H1 (cell line): ENCODE measurements around the gene ARTN. TPM values are rescaled to one million over a fixed set of nuclear protein-coding genes. Genes with fewer than 3 reads are reported as not detected.

Source experiments
- CTCF ChIA-PET: fragments of 300-600 bp; sonication (Branson Sonifier 250); formaldehyde crosslinking; loops from one replicate; lab custom pipeline; 2021; ENCODE audit not compliant: partially characterized antibody; lab: Charles Lee
- POLR2A ChIA-PET: fragments of 300-600 bp; sonication (Branson Sonifier 250); formaldehyde crosslinking; loops from one replicate; lab custom pipeline; 2021; ENCODE audit warnings: inconsistent platforms; ENCODE audit not compliant: partially characterized antibody; lab: Charles Lee
- DNase-seq, 2 experiments: peaks; one replicate each; pipeline versions ENCODE4 v3.0.0 to v3.0.0-alpha.2; 2010 to 2022; ENCODE audit warnings: low spot score in 2 of 2, low read depth in 1 of 2, mixed read lengths in 1 of 2
- FAIRE-seq: peaks from 2 replicates; lab custom pipeline; 2011; peaks lifted over from hg19 to GRCh38; lab: Jason Lieb, UNC
- H2AFZ ChIP-seq: 2 replicates; pipeline ENCODE4 v1.8.1; 2012; ENCODE audit warnings: low read length, inconsistent platforms
- H2AK5ac ChIP-seq: 2 replicates; pipeline ENCODE4 v1.6.1; 2013; ENCODE audit warnings: low read depth, low read length
- H2BK120ac ChIP-seq: replicated peaks from 2 replicates; pipeline ENCODE3; 2013; ENCODE audit warnings: low read depth, low read length, inconsistent platforms
- H2BK12ac ChIP-seq: 2 replicates; pipeline ENCODE4 v1.6.1; 2013; ENCODE audit warnings: low read depth, low read length
- H2BK15ac ChIP-seq: 2 replicates; pipeline ENCODE4 v1.6.1; 2013; ENCODE audit warnings: low read length
- H2BK20ac ChIP-seq: 2 replicates; pipeline ENCODE4 v1.6.1; 2013; ENCODE audit warnings: low read length
- H2BK5ac ChIP-seq: 2 replicates; pipeline ENCODE4 v1.6.1; 2013; ENCODE audit warnings: low read depth, low read length
- H3K14ac ChIP-seq: 2 replicates; pipeline ENCODE4 v1.6.1; 2013; ENCODE audit warnings: inconsistent platforms; ENCODE audit not compliant: insufficient read length
- H3K18ac ChIP-seq: 2 replicates; pipeline ENCODE4 v1.6.1; 2013; ENCODE audit warnings: low read length; ENCODE audit errors: extremely low read depth
- H3K23ac ChIP-seq: 2 replicates; pipeline ENCODE4 v1.6.1; 2013; ENCODE audit warnings: inconsistent platforms; ENCODE audit not compliant: insufficient read length
- H3K23me2 ChIP-seq: 2 replicates; pipeline ENCODE4 v1.6.1; 2013; ENCODE audit warnings: low read depth, low read length
- H3K27ac ChIP-seq: 2 replicates; pipeline ENCODE4 v1.6.1; 2011; ENCODE audit warnings: low read depth, low read length, inconsistent platforms
- H3K27me3 ChIP-seq, 4 experiments: replicated peaks in 1 of 4; 1 replicate in 1 of 4; 2 replicates in 3 of 4; pipeline versions ENCODE4 v1.6.1 to v1.8.1; 2011 to 2013; ENCODE audit warnings: low read length in 3 of 4, mild to moderate bottlenecking in 3 of 4, inconsistent platforms in 2 of 4, mixed read lengths in 2 of 4, moderate library complexity in 1 of 4; ENCODE audit not compliant: control insufficient read depth in 3 of 4, insufficient read depth in 3 of 4; ENCODE audit errors: extremely low read depth in 1 of 4
- H3K36me3 ChIP-seq, 4 experiments: 2 replicates each; pipeline versions ENCODE4 v1.6.1 to v1.8.1; 2011 to 2013; ENCODE audit warnings: mild to moderate bottlenecking in 4 of 4, low read length in 3 of 4, moderate library complexity in 2 of 4, control low read depth in 1 of 4, inconsistent platforms in 1 of 4; ENCODE audit not compliant: insufficient read depth in 4 of 4, control insufficient read depth in 2 of 4
- H3K4ac ChIP-seq: replicated peaks from 2 replicates; pipeline ENCODE3; 2013; ENCODE audit warnings: low read length, low read depth, mixed read lengths, inconsistent platforms; ENCODE audit not compliant: insufficient read length
- H3K4me1 ChIP-seq, 4 experiments: replicated peaks in 1 of 4; 1 replicate in 1 of 4; 2 replicates in 3 of 4; pipeline versions ENCODE4 v1.6.1 to v1.8.1; 2011 to 2013; ENCODE audit warnings: low read length in 3 of 4, inconsistent platforms in 2 of 4, mixed read lengths in 1 of 4; ENCODE audit not compliant: insufficient read depth in 4 of 4, control insufficient read depth in 3 of 4
- H3K4me2 ChIP-seq, 2 experiments: 2 replicates each; pipeline versions ENCODE4 v1.6.1 to v1.8.1; 2011 to 2013; ENCODE audit warnings: low read depth in 2 of 2, low read length in 2 of 2, control low read depth in 1 of 2, inconsistent platforms in 1 of 2, mild to moderate bottlenecking in 1 of 2; ENCODE audit not compliant: insufficient read depth in 1 of 2
- H3K4me3 ChIP-seq, 4 experiments: fragments of 200-600, 300-600 bp in 1 of 4; sonication (generic), shearing (Covaris generic), sonication (Bioruptor Twin) in 1 of 4; 2 replicates each; pipeline versions ENCODE4 v1.5.1 to v1.8.1; 2011 to 2016; ENCODE audit warnings: low read length in 4 of 4, low read depth in 3 of 4, control low read depth in 2 of 4, inconsistent platforms in 2 of 4, mild to moderate bottlenecking in 2 of 4, mixed read lengths in 1 of 4, moderate library complexity in 1 of 4; ENCODE audit not compliant: insufficient read depth in 2 of 4; ENCODE audit errors: extremely low read depth in 1 of 4
- H3K56ac ChIP-seq: replicated peaks from 2 replicates; pipeline ENCODE3; 2013; ENCODE audit warnings: low read depth, mild to moderate bottlenecking, mixed read lengths, low read length, inconsistent platforms; ENCODE audit not compliant: insufficient read length
- H3K79me1 ChIP-seq: 2 replicates; pipeline ENCODE4 v1.6.1; 2013; ENCODE audit warnings: low read depth, low read length, control low read depth
- H3K79me2 ChIP-seq, 2 experiments: 2 replicates each; pipeline versions ENCODE4 v1.6.1 to v1.8.1; 2012 to 2013; ENCODE audit warnings: low read length in 2 of 2, mild to moderate bottlenecking in 2 of 2, inconsistent platforms in 1 of 2; ENCODE audit not compliant: insufficient read depth in 2 of 2, control insufficient read depth in 1 of 2
- H3K9ac ChIP-seq, 4 experiments: replicated peaks in 1 of 4; 1 replicate in 1 of 4; 2 replicates in 3 of 4; pipeline versions ENCODE4 v1.6.1 to v1.8.1; 2011 to 2013; ENCODE audit warnings: low read depth in 3 of 4, low read length in 3 of 4, control low read depth in 2 of 4, mild to moderate bottlenecking in 2 of 4, moderate library complexity in 2 of 4, inconsistent platforms in 1 of 4; ENCODE audit errors: extremely low read depth in 1 of 4
- H3K9me3 ChIP-seq, 2 experiments: 2 replicates each; pipeline versions ENCODE4 v1.6.1 to v1.8.1; 2012 to 2013; ENCODE audit warnings: mild to moderate bottlenecking in 2 of 2, moderate library complexity in 2 of 2, control low read depth in 1 of 2, inconsistent platforms in 1 of 2, low read depth in 1 of 2, low read length in 1 of 2, mixed read lengths in 1 of 2; ENCODE audit not compliant: insufficient read depth in 2 of 2
- H4K20me1 ChIP-seq, 2 experiments: replicated peaks in 1 of 2; 2 replicates each; pipeline versions ENCODE3 to v1.8.1; 2011 to 2013; ENCODE audit warnings: inconsistent platforms in 2 of 2, low read length in 2 of 2, mild to moderate bottlenecking in 1 of 2; ENCODE audit not compliant: insufficient read depth in 2 of 2, control insufficient read depth in 1 of 2
- H4K5ac ChIP-seq: 2 replicates; pipeline ENCODE4 v1.6.1; 2013; ENCODE audit warnings: low read length, low read depth, mixed read lengths, inconsistent platforms; ENCODE audit not compliant: insufficient read length
- H4K8ac ChIP-seq: 2 replicates; pipeline ENCODE4 v1.8.0; 2013; ENCODE audit warnings: mild to moderate bottlenecking, moderate library complexity, low read length, inconsistent platforms; ENCODE audit not compliant: insufficient read depth; ENCODE audit errors: extremely low read depth
- H4K91ac ChIP-seq: replicated peaks from 2 replicates; pipeline ENCODE3; 2013; ENCODE audit warnings: low read length, mixed read lengths, inconsistent platforms; ENCODE audit not compliant: insufficient read length
- BRCA1 ChIP-seq: IDR thresholded peaks from 2 replicates; pipeline ENCODE4 v1.6.1; 2012; ENCODE audit warnings: low read depth, low read length, improper control_type of control experiment
- CBX5 ChIP-seq: fragments of 300-800, 300-1000 bp; sonication (generic); IDR thresholded peaks from 2 replicates; pipeline ENCODE4 v1.7.1; 2016; ENCODE audit warnings: antibody characterized with exemption, low read length, low read depth
- CEBPB ChIP-seq: IDR thresholded peaks from 2 replicates; pipeline ENCODE4 v1.6.1; 2012; ENCODE audit warnings: low read depth, low read length
- CHD2 ChIP-seq: IDR thresholded peaks from 2 replicates; pipeline ENCODE4 v1.6.1; 2012; ENCODE audit warnings: low read length, improper control_type of control experiment
- CTBP2 ChIP-seq: IDR thresholded peaks from 2 replicates; pipeline ENCODE4 v1.7.0; 2011; ENCODE audit warnings: borderline replicate concordance, mild to moderate bottlenecking, moderate library complexity, mixed read lengths, low read length; ENCODE audit not compliant: insufficient read depth, insufficient read length
- EP300 ChIP-seq, 2 experiments: IDR thresholded peaks; 1 replicate in 1 of 2; 2 replicates in 1 of 2; pipeline ENCODE4 v1.6.1; 2011 to 2012; ENCODE audit warnings: low read depth in 2 of 2, low read length in 2 of 2, mild to moderate bottlenecking in 2 of 2, borderline replicate concordance in 1 of 2, inconsistent platforms in 1 of 2, moderate library complexity in 1 of 2
- GABPA ChIP-seq: IDR thresholded peaks from 2 replicates; pipeline ENCODE4 v1.6.1; 2011; ENCODE audit warnings: mild to moderate bottlenecking, low read length, moderate library complexity, borderline replicate concordance; ENCODE audit not compliant: insufficient read depth
- HDAC2 ChIP-seq, 2 experiments: fragments of 300-600 bp in 1 of 2; sonication (generic) in 1 of 2; IDR thresholded peaks; 2 replicates each; pipeline ENCODE4 v1.6.1; 2011 to 2012; ENCODE audit warnings: low read depth in 2 of 2, low read length in 2 of 2, mild to moderate bottlenecking in 2 of 2, moderate library complexity in 2 of 2, borderline replicate concordance in 1 of 2, inconsistent platforms in 1 of 2
- MAFK ChIP-seq: IDR thresholded peaks from 2 replicates; pipeline ENCODE4 v1.6.1; 2012; ENCODE audit warnings: low read depth, mild to moderate bottlenecking, improper control_type of control experiment, low read length
- SRF ChIP-seq: IDR thresholded peaks from 2 replicates; pipeline ENCODE4 v1.6.1; 2011; ENCODE audit warnings: mild to moderate bottlenecking, low read depth, low read length, moderate library complexity
- TAF1 ChIP-seq: IDR thresholded peaks from 2 replicates; pipeline ENCODE4 v1.6.1; 2011; ENCODE audit warnings: mild to moderate bottlenecking, low read depth, low read length
- TCF12 ChIP-seq: IDR thresholded peaks from 2 replicates; pipeline ENCODE4 v1.6.1; 2011; ENCODE audit warnings: low read depth, mild to moderate bottlenecking, low read length
- YY1 ChIP-seq: IDR thresholded peaks from 2 replicates; pipeline ENCODE4 v1.6.1; 2011; ENCODE audit warnings: low read depth, mild to moderate bottlenecking, low read length
- WGBS, 2 experiments: shearing (Covaris generic) in 1 of 2; methylation state at CpG; one replicate each; pipeline versions ENCODE4 v1.1.6 to v1.1.7; 2013 to 2015; ENCODE audit warnings: low lambda C conversion rate in 2 of 2, mixed read lengths in 2 of 2, inconsistent platforms in 1 of 2, low coverage in 1 of 2, missing lambda C conversion rate in 1 of 2; ENCODE audit not compliant: insufficient replicate concordance in 2 of 2, insufficient coverage in 1 of 2, insufficient read length in 1 of 2; ENCODE audit errors: extremely low coverage in 1 of 2, missing lambda C conversion rate in 1 of 2; 5-methylcytosine and 5-hydroxymethylcytosine counted together
- polyA plus RNA-seq, 7 experiments: library from polyadenylated mRNA; depleted of rRNA in 3 of 7; stranded (reverse) in 5 of 7; unstranded in 2 of 7; fragments of >200 nt in 5 of 7; fragments of 200-250 nt in 2 of 7; gene quantifications; 1 replicate in 5 of 7; 2 replicates in 1 of 7; 4 replicates in 1 of 7; pipeline versions ENCODE4 v1.2.1 to v1.2.3, GENCODE V29; 2011 to 2013; ENCODE audit warnings: missing spikeins in 2 of 7, mixed read lengths in 2 of 7
- total RNA-seq: library from RNA; stranded (reverse); fragmentation: NEBNext Ultra II Directional; extraction: Animal tissue kit (Norgen Biotek cat#: 25700); gene quantifications from 2 replicates; pipeline ENCODE4 v1.2.1, GENCODE V29; 2021

Gene ARTN
- total and polyA plus RNA-seq, 2 of the 8 experiments (the other 6 are each of a cell fraction or from before 2014, with no cell fraction given): 13.5 to 22.7 TPM

DNA sequence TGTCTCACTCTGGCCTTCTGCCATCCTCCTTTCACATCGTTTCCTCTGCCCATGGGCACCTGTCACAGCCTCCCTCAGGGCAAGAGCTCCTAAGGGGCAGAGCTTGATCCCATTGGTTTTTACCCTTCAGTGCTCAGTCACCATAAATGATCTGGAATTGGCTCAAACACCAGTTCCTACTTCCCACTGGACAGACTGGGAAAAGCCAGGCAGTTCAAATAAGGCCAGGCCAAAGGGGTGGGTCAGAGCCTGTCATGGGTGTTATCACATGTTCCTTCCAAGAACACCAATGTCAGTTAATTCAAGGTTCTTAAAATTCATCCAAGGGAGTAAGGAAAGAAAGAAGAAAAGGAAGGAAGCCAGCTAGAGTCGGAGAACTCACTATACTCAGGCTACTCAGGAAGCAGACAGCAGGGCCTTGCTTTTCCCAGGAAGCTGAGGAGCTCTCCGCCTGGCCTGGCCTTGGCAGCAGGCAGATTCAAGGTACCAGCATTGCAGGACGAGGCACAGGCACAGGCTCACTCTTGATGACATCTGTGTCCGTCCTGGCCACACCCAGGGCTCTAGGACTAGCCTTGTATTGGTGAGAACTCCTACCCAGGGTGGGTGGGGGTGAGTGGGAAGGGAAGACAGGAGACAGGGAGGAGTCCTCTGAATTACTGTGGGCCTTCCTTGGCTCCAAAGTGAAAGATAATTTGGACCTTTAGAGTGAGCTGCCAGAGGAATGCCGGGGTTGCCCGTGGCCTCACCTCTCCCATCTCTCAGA, 32.2 kb upstream of the ARTN start:
- Histone ChIP-seq H4K91ac (no peak overlapping the region), H2BK5ac (no peak overlapping the region), H2AK5ac (no peak overlapping the region), H3K23ac (no peak overlapping the region), H3K4me1 (no peaks in the 10 kb centered on the region), H3K9ac (no peak overlapping the region), H4K5ac (no peak overlapping the region), H3K79me2 (no peaks in the 10 kb centered on the region), H2BK12ac (no peak overlapping the region), H3K18ac (no peak overlapping the region), H3K36me3 (no peaks in the 10 kb centered on the region), H3K27ac (no peak overlapping the region), H3K9me3 (no peaks in the 10 kb centered on the region), H2BK20ac (no peak overlapping the region), H4K8ac (no peak overlapping the region), H3K4me2 (no peak overlapping the region), H3K27me3 (no peaks in the 10 kb centered on the region), H2AFZ (no peak overlapping the region), H3K56ac (no peak overlapping the region), H3K14ac (no peak overlapping the region), H3K4me3 (no peak overlapping the region), H2BK15ac (no peak overlapping the region), H2BK120ac (no peak overlapping the region), H3K23me2 (no peaks in the 10 kb centered on the region; the same call in 1 of the 2 replicates), H3K79me1 (no peaks in the 10 kb centered on the region), H4K20me1 (peaks cover 0 to 2% of the 10 kb centered on the region in 2 experiments), H3K4ac (no peak overlapping the region)
- 87% methylated on average over 7 of the region's 7 CpGs; no CpG with 5 or more reads in 1 of the 2 experiments for WGBS, 2 experiments
- CTCF ChIA-PET: interaction anchor here (0.7 to 2.4 kb wide), 6 partner anchors 8 to 135 kb away, joined by 3 to 16 read pairs (median 4); partner anchors contain the start of genes ARTN and DPH2
- no peak for FAIRE-seq
- no peak for DNase-seq
- POLR2A ChIA-PET: interaction anchor here (1.0 to 1.8 kb wide), 4 partner anchors 8 to 88 kb away, joined by 3 to 5 read pairs (median 3); no protein-coding TSS in a partner anchor
- TF ChIP-seq CTBP2 (no peak), TAF1 (no peak), HDAC2 (IDR thresholded peaks at IDR 0.05; ENCODE audit: borderline replicate concordance in 1 of 2, low read depth in 2 of 2, low read length in 2 of 2) (no peak), MAFK (no peak), CHD2 (no peak), EP300 (IDR thresholded peaks at IDR 0.05; ENCODE audit: borderline replicate concordance in 1 of 2, low read depth in 2 of 2, low read length in 2 of 2) (no peak), CBX5 (no peak), YY1 (no peak), BRCA1 (no peak), GABPA (no peak), CEBPB (no peak), TCF12 (no peak), SRF (no peak)
